ENCODE results near the gene UBE3B.

- no peak for TF ChIP-seq CTCF (IDR thresholded peaks at IDR 0.05)
- TF ChIP-seq POLR2A (IDR thresholded peaks at IDR 0.05), result no peak
Measured at GRCh38 chr12:109480356-109480755, 2.9 kb downstream of the UBE3B start.

All from lower leg skin (tissue), 3 donors.